Panc1 (cell line): ENCODE measurements around the gene C11orf68. TPM values are rescaled to one million over a fixed set of nuclear protein-coding genes. Genes with fewer than 3 reads are reported as not detected.

Source experiments
- ATAC-seq: fragments of 200-7000 bp; cut with Tn5 transposase; 2 replicates; pipeline ENCODE4 v1.9.1; 2020; ENCODE audit warnings: mild to moderate bottlenecking, moderate library complexity
- BruUV-seq: library from RNA; stranded (reverse); fragments of 400-500 nt; replicated peaks from 2 replicates; lab custom pipeline; 2021; lab: Mats Ljungman, UMichigan
- CTCF ChIA-PET: fragments of 300-600 bp; sonication (Branson Sonifier 250); formaldehyde crosslinking; loops from one replicate; lab custom pipeline; 2022; ENCODE audit warnings: antibody characterized with exemption; lab: Charles Lee
- POLR2A ChIA-PET: fragments of 300-600 bp; sonication (Branson Sonifier 250); formaldehyde crosslinking; loops from one replicate; lab custom pipeline; 2022; ENCODE audit warnings: antibody characterized with exemption; lab: Charles Lee
- DNase-seq: peaks from one replicate; pipeline ENCODE4 v3.0.0-alpha.2; 2010; ENCODE audit warnings: low read depth, low spot score
- H3K27ac ChIP-seq: 2 replicates; pipeline ENCODE4 v1.5.1; 2011; ENCODE audit warnings: mild to moderate bottlenecking, low read length, inconsistent platforms
- H3K27me3 ChIP-seq: fragments of 200-500 bp; sonication (Bioruptor generic); 2 replicates; pipeline ENCODE4 v1.6.0; 2014; ENCODE audit warnings: low read length, inconsistent platforms; ENCODE audit not compliant: control insufficient read depth, insufficient read depth
- H3K36me3 ChIP-seq: fragments of 200-500 bp; sonication (Bioruptor generic); 2 replicates; pipeline ENCODE4 v1.5.1; 2014; ENCODE audit warnings: inconsistent platforms, mild to moderate bottlenecking, low read length, moderate library complexity; ENCODE audit not compliant: control insufficient read depth, insufficient read depth
- H3K4me1 ChIP-seq: 2 replicates; pipeline ENCODE4 v1.5.1; 2011; ENCODE audit warnings: inconsistent platforms, mild to moderate bottlenecking, low read length, moderate library complexity; ENCODE audit not compliant: control insufficient read depth, insufficient read depth
- H3K4me3 ChIP-seq, 2 experiments: 2 replicates each; pipeline ENCODE4 v1.5.1; 2011 to 2012; ENCODE audit warnings: low read depth in 2 of 2, low read length in 2 of 2, mild to moderate bottlenecking in 2 of 2, inconsistent platforms in 1 of 2, moderate library complexity in 1 of 2
- H3K9me3 ChIP-seq: fragments of 200-500 bp; sonication (Bioruptor generic); 2 replicates; pipeline ENCODE4 v1.5.1; 2014; ENCODE audit warnings: low read depth, mild to moderate bottlenecking, inconsistent platforms, low read length, moderate library complexity; ENCODE audit not compliant: control insufficient read depth, insufficient read depth
- CTCF ChIP-seq: fragments of 450-650 bp; IDR thresholded peaks from 2 replicates; pipeline ENCODE4 v1.5.1; 2017; ENCODE audit warnings: mild to moderate bottlenecking
- POLR2AphosphoS5 ChIP-seq: IDR thresholded peaks from 2 replicates; pipeline ENCODE4 v1.6.1; 2012; ENCODE audit warnings: mild to moderate bottlenecking, low read depth, low read length, moderate library complexity
- REST ChIP-seq, 2 experiments: IDR thresholded peaks; 2 replicates each; pipeline ENCODE4 v1.6.1; 2011 to 2012; ENCODE audit warnings: low read depth in 2 of 2, control low read depth in 1 of 2, low read length in 1 of 2, mild to moderate bottlenecking in 1 of 2, moderate library complexity in 1 of 2; ENCODE audit not compliant: insufficient read depth in 1 of 2
- SIN3A ChIP-seq: IDR thresholded peaks from 2 replicates; pipeline ENCODE4 v1.6.1; 2012; ENCODE audit warnings: low read depth, mild to moderate bottlenecking, low read length, moderate library complexity, borderline replicate concordance; ENCODE audit not compliant: insufficient read depth
- TCF7L2 ChIP-seq: IDR thresholded peaks from 2 replicates; pipeline ENCODE4 v1.6.1; 2011; ENCODE audit warnings: mild to moderate bottlenecking, low read depth, low read length, inconsistent platforms
- in situ Hi-C: cut with HindIII; loops from 2 replicates; pipeline ENCODE4 v1.10.0; 2016; ENCODE audit warnings: low sequenced_read_pairs, low pct_unique_long_range_greater_than_20kb
- intact Hi-C: fragments of 100-400 bp; cut with micrococcal nuclease; formaldehyde crosslinking; loops from one replicate; pipeline ENCODE4 v1.10.0; 2022; ENCODE audit not compliant: unreplicated experiment
- total RNA-seq: library from RNA; stranded (reverse); gene quantifications from one replicate; pipeline ENCODE4 v1.2.1, GENCODE V29; 2021; ENCODE audit not compliant: unreplicated experiment

The C11orf68 gene
- total RNA-seq, 1 experiment from 2014 or later, result 84.7 TPM

GRCh38 chr11:65907878-65908277 is 11.0 kb downstream of the C11orf68 start:
- no peak for DNase-seq
- ChIA-PET POLR2A (interaction anchor here (0.6 kb wide), 1 partner anchor 56 kb away, joined by 5 read pairs; no protein-coding TSS in a partner anchor), CTCF (no interaction called here)
- H3K4me3 ChIP-seq, result no peak overlapping the region
- no peaks in the 10 kb centered on the region for H3K36me3 ChIP-seq
- H3K4me1 ChIP-seq, result peaks cover 80% of the 10 kb centered on the region
- intact Hi-C loops, result no loop called here
- no peaks in the 10 kb centered on the region for H3K9me3 ChIP-seq
- H3K27ac ChIP-seq, result peak overlapping the region; percentile 99
- H3K27me3 ChIP-seq, result no peaks in the 10 kb centered on the region
- no peak for ATAC-seq
- no TSS peak for BruUV-seq
- TF ChIP-seq TCF7L2, result no peak
- TF ChIP-seq REST (IDR thresholded peaks at IDR 0.05; ENCODE audit: insufficient read depth in 1 of 2, low read depth in 2 of 2, low read length in 1 of 2), result no peak
- no peak for TF ChIP-seq SIN3A
- no peak for TF ChIP-seq CTCF
- TF ChIP-seq POLR2AphosphoS5, result no peak
- in situ Hi-C loops, result no loop called here

- H3K4me1 ChIP-seq, result peaks cover 80% of the 10 kb centered on the region
- in situ Hi-C loops, result no loop called here
- POLR2A ChIA-PET, result interaction anchor here (0.9 to 1.9 kb wide), 3 partner anchors 9 to 15 kb away, joined by 3 to 13 read pairs (median 4); no protein-coding TSS in a partner anchor
These were observed 12.3 kb downstream of the C11orf68 start for GRCh38 chr11:65906602-65907001.

More at GRCh38 chr11:65906602-65907001, 12.3 kb downstream of the C11orf68 start:
- no peaks in the 10 kb centered on the region for H3K36me3 ChIP-seq
- H3K27me3 ChIP-seq, result no peaks in the 10 kb centered on the region
- peak overlapping the region; percentile 99 for H3K27ac ChIP-seq
- intact Hi-C loops, result no loop called here
- H3K9me3 ChIP-seq, result no peaks in the 10 kb centered on the region
- H3K4me3 ChIP-seq, result no peak overlapping the region
- DNase-seq (no peak), ATAC-seq (no peak)
- BruUV-seq, result no TSS peak
- CTCF ChIA-PET, result no interaction called here
- TF ChIP-seq TCF7L2 (no peak), SIN3A (no peak), CTCF (no peak), REST (IDR thresholded peaks at IDR 0.05; ENCODE audit: insufficient read depth in 1 of 2, low read depth in 2 of 2, low read length in 1 of 2) (no peak), POLR2AphosphoS5 (no peak)
